22Rv1 (cell line): ENCODE data around the gene TAF1D.

ENCODE experiments used
- H3K27ac ChIP-seq: fragments of 450-650 bp; 2 replicates; pipeline ENCODE4 v1.5.1; 2017
- CTCF ChIP-seq: fragments of 450-650 bp; IDR thresholded peaks from 2 replicates; pipeline ENCODE4 v1.5.1; 2017; ENCODE audit warnings: mild to moderate bottlenecking
- ZFX ChIP-seq: fragments of 450-650 bp; IDR thresholded peaks from 2 replicates; pipeline ENCODE4 v1.6.1; 2017; ENCODE audit warnings: antibody characterized with exemption, borderline replicate concordance

Gene TAF1D

GRCh38 chr11:93747122-93747521 is 5.8 kb upstream of the TAF1D start:
- H3K27ac ChIP-seq, result no peak overlapping the region
- no peak for TF ChIP-seq ZFX
- no peak for TF ChIP-seq CTCF

GRCh38 chr11:93746101-93746500 is 4.8 kb upstream of the TAF1D start:
- H3K27ac ChIP-seq, result peak overlapping the region; percentile 72

GRCh38 chr11:93745005-93745755 is 3.9 kb upstream of the TAF1D start:
- peak overlapping the region; percentile 72 for H3K27ac ChIP-seq

More at GRCh38 chr11:93746101-93746500, 4.8 kb upstream of the TAF1D start:
- TF ChIP-seq CTCF (no peak), ZFX (no peak)

- H3K27ac ChIP-seq, result peak overlapping the region; percentile 72
These were observed 3.3 kb upstream of the TAF1D start for GRCh38 chr11:93744669-93745004.

GRCh38 chr11:93743291-93743690 is 2.0 kb upstream of the TAF1D start:
- no peak overlapping the region for H3K27ac ChIP-seq
- TF ChIP-seq ZFX (no peak), CTCF (no peak)

More at GRCh38 chr11:93744669-93745004, 3.3 kb upstream of the TAF1D start:
- TF ChIP-seq CTCF (no peak), ZFX (no peak)

GRCh38 chr11:93741882-93742226 is 559 bp upstream of the TAF1D start:
- no peak for TF ChIP-seq CTCF
- peak overlapping the region; percentile 94 for H3K27ac ChIP-seq

GRCh38 chr11:93740730-93741093 is 583 bp downstream of the TAF1D start:
- TF ChIP-seq ZFX (no peak), CTCF (peak; percentile 12; the same call in 1 of the 2 replicates)
- peak overlapping the region; percentile 94 for H3K27ac ChIP-seq
